Psoas muscle (tissue), 8 donors: ENCODE data around the gene DNASE1L3. TPM values are rescaled to one million over a fixed set of nuclear protein-coding genes. Genes with fewer than 3 reads are reported as not detected.

Experiments
- ATAC-seq, 4 donors: fragments of 200-7000 bp; cut with Tn5 transposase; one replicate each; pipeline ENCODE4 v1.9.1; 2020; ENCODE audit warnings: moderate library complexity in 3 of 4, mild to moderate bottlenecking in 2 of 4
- DNase-seq, 2 donors: peaks; one replicate each; pipeline ENCODE4 v3.0.0-alpha.2; 2020
- H3K27ac ChIP-seq: fragments of 200-600 bp; one replicate; pipeline ENCODE4 v1.8.0; 2022
- H3K27me3 ChIP-seq, 3 donors: fragments of 200-600 bp in 1 of 3; one replicate each; pipeline versions ENCODE4 v1.6.1 to v1.8.0; 2013 to 2022; ENCODE audit warnings: low read length in 2 of 3, mild to moderate bottlenecking in 2 of 3, moderate library complexity in 1 of 3; ENCODE audit not compliant: insufficient read depth in 3 of 3
- H3K36me3 ChIP-seq, 2 donors: fragments of 200-600 bp in 1 of 2; one replicate each; pipeline versions ENCODE4 v1.6.1 to v1.8.0; 2013 to 2022; ENCODE audit warnings: low read depth in 1 of 2, mild to moderate bottlenecking in 1 of 2, moderate library complexity in 1 of 2; ENCODE audit not compliant: insufficient read depth in 1 of 2
- H3K4me1 ChIP-seq: fragments of 200-600 bp; one replicate; pipeline ENCODE4 v1.8.0; 2022
- H3K4me3 ChIP-seq: fragments of 200-600 bp; one replicate; pipeline ENCODE4 v1.8.0; 2022; ENCODE audit warnings: mild to moderate bottlenecking
- H3K9me3 ChIP-seq: fragments of 200-600 bp; one replicate; pipeline ENCODE4 v1.8.0; 2022
- WGBS, 3 donors: extraction: QIAGEN DNeasy Blood & Tissue Kit; methylation state at CpG; one replicate each; pipeline versions ENCODE4 v1.1.6 to v1.1.7; 2013; 5-methylcytosine and 5-hydroxymethylcytosine counted together
- intact Hi-C, 2 donors: fragments of 100-400 bp; cut with DNase I; formaldehyde crosslinking; loops; one replicate each; pipeline versions ENCODE4 v1.11.0 to v1.14.2; 2022
- polyA plus RNA-seq, 3 donors: library from polyadenylated mRNA; stranded (reverse); fragments of 200-250 nt; gene quantifications; one replicate each; pipeline ENCODE4 v1.2.3, GENCODE V29; 2013
- total RNA-seq, 4 donors: library from RNA; stranded (reverse); fragmentation: NEBNext Ultra II Directional in 2 of 4; extraction: Animal tissue kit (Norgen Biotek cat#: 25700) in 2 of 4; gene quantifications; one replicate each; pipeline versions ENCODE4 v1.2.1 to v1.2.4, GENCODE V29; 2021 to 2023
- TF ChIP-seq, protein P1 (sequence below): fragments of 200-600 bp; IDR thresholded peaks from one replicate; pipeline ENCODE4 v1.8.0; 2022; ENCODE audit warnings: antibody characterized with exemption
- donor health status: healthy with polysubstance abuse.
- donor health status: DM: no; HTN: no; CAD: no; lungs with moderate emphysema.
- donor health status: Bipolar disorder and iron deficiency.
- donor health status: healthy.
- donor health status: DM: yes; HTN: yes; CAD: no.
- donor health status: DM: no; HTN: no; CAD: no.
- donor health status: DM: no; HTN: no; CAD: no.
- donor health status: DM: yes; HTN: yes; CAD: no.

DNASE1L3 gene
- total and polyA plus RNA-seq, 7 donors: 0.18 to 1.4 (median 0.73) TPM

DNA sequence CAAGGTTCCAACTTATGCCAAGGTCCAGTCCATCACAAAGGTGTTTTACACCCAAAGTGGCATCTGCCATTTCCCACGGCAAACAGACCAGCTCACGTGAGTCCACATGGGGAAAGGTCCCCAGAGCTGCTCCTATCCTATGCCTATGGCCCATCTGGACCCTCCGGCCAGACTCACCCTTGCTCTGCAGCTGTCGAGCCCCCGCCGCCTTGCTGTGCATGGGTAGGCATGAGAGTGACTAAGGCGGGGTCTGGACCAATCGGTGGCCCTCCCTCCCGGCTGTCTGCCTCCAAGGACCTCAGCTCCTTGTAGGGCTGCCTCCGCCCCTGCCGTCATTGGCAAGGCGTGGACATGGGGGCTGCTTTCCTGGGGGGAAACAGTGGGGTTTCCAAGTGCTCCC is 26.9 kb downstream of the DNASE1L3 start:
- ATAC-seq (no peak), DNase-seq (no peak)
- intact Hi-C loops: loop anchor here in 1 of 2 donors (5.0 to 10.0 kb wide), 2 partner anchors 33 to 231 kb away; no protein-coding TSS in a partner anchor
- no peaks in the 10 kb centered on the region for H3K27me3 ChIP-seq
- no peaks in the 10 kb centered on the region for H3K4me1 ChIP-seq
- no peak overlapping the region for H3K4me3 ChIP-seq
- H3K9me3 ChIP-seq: no peaks in the 10 kb centered on the region
- no peaks in the 10 kb centered on the region for H3K36me3 ChIP-seq
- WGBS, 3 donors: 67 to 76% (median 76%) methylated on average over 12 of the region's 12 CpGs
- TF ChIP-seq, protein P1, sequence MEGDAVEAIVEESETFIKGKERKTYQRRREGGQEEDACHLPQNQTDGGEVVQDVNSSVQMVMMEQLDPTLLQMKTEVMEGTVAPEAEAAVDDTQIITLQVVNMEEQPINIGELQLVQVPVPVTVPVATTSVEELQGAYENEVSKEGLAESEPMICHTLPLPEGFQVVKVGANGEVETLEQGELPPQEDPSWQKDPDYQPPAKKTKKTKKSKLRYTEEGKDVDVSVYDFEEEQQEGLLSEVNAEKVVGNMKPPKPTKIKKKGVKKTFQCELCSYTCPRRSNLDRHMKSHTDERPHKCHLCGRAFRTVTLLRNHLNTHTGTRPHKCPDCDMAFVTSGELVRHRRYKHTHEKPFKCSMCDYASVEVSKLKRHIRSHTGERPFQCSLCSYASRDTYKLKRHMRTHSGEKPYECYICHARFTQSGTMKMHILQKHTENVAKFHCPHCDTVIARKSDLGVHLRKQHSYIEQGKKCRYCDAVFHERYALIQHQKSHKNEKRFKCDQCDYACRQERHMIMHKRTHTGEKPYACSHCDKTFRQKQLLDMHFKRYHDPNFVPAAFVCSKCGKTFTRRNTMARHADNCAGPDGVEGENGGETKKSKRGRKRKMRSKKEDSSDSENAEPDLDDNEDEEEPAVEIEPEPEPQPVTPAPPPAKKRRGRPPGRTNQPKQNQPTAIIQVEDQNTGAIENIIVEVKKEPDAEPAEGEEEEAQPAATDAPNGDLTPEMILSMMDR: no peak
- no peak overlapping the region for H3K27ac ChIP-seq

DNA sequence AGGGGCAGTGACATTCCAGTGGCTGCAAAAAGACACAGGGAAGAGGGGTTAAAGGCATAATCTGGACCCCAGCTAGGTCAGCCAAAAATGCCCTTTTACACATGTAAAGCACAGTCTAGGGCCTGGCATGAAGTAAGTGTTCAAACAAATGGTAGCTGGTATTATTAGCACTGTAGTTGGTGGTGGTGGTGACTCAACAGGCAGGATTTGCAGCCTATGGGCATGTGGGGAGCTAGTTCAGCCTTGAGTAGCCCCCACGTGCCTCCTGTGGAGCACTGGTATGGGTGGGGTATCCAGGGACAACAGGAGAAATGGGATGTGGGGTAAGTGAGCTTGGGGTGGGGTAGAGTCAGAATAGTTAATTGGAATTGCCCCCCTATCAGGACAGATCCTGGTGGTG is 27.6 kb downstream of the DNASE1L3 start:
- TF ChIP-seq, protein P1: no peak
- no peak overlapping the region for H3K27ac ChIP-seq
- 80 to 92% (median 84%) methylated on average over 1 of the region's 1 CpG for WGBS, 3 donors
- ATAC-seq: no peak
- H3K36me3 ChIP-seq: no peaks in the 10 kb centered on the region
- no peaks in the 10 kb centered on the region for H3K9me3 ChIP-seq
- intact Hi-C loops: loop anchor here in 1 of 2 donors (5.0 to 10.0 kb wide), 2 partner anchors 34 to 232 kb away; no protein-coding TSS in a partner anchor
- no peak for DNase-seq
- no peak overlapping the region for H3K4me3 ChIP-seq
- H3K4me1 ChIP-seq: no peaks in the 10 kb centered on the region
- H3K27me3 ChIP-seq: no peaks in the 10 kb centered on the region

DNA sequence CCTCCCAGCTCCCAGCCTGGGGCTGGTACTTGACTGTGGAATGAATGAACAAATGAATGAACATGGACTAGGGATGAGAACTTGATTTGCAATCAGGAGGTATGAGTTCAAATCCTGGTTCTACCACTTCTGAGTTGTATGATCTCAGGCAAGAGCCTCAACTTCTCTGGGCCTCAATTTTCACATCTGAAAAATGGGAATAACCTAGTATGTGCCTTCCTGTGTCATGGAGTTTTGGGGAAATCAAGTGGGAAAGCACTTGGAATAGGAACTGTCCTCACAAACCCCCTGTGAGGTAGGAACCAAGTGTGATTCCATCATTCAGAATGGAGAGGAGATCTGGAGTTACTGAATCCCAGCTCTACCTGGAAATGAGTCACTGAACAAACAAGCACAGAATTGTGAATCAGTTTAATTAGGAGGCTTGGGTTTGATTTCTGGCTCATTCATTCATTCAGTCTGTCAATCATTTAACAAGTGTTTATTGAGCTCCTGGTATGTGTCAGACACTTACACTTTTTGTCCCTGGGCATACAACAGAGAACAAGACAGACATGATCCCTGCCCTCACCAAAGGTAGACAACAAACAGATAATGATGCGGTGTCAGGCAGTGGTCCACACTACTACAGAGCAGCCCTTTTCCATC is 29.7 kb downstream of the DNASE1L3 start:
- DNase-seq: no peak
- intact Hi-C loops: loop anchor here in 1 of 2 donors (5.0 to 10.0 kb wide), 2 partner anchors 36 to 234 kb away; no protein-coding TSS in a partner anchor
- H3K27ac ChIP-seq: no peak overlapping the region
- H3K27me3 ChIP-seq: no peaks in the 10 kb centered on the region
- no peaks in the 10 kb centered on the region for H3K36me3 ChIP-seq
- no peak overlapping the region for H3K4me3 ChIP-seq
- no peaks in the 10 kb centered on the region for H3K9me3 ChIP-seq
- TF ChIP-seq, protein P1: no peak
- 93 to 95% (median 94%) methylated on average over 1 of the region's 1 CpG for WGBS, 3 donors
- ATAC-seq: no peak
- peaks cover 3% of the 10 kb centered on the region for H3K4me1 ChIP-seq

DNA sequence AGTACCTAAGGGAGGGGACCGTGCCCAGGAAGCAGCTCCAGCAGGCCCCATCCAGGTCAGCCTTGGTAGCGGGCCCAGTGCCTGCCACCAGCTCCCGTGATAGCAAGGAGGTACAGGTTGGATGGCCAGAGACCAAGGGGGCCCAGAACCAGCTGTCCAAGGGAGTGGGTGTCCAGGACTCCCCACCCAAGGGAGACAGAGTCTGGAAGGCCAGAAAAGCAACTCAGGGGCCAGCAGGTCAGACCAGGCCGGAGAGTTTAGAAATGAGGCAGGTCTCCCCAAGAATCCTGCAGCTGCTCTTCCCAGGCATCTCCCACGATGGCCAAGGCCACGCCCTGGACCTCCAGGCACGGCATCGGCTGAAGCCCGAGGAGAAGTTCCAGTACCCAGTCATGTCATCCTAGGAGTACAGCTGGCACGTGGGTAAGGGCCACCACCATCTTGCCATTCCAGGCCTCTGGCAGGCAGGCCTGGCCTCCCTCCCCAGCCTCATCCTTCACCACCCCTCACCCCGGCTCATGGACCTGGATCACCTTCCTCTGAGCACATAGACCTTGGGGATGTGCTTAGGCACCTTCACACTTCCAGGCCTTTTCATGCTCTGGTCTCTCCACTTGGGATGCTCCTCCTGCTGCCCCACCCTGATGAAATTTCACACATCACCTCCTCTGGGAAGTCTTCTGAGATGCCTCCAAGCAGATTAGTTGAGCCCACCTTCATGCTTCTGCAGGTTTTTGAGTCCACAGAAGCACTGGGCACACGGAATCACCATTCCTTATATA is 30.5 kb downstream of the DNASE1L3 start:
- peaks cover 3% of the 10 kb centered on the region for H3K4me1 ChIP-seq
- WGBS, 3 donors: 56 to 65% (median 63%) methylated on average over 12 of the region's 12 CpGs
- ATAC-seq (no peak), DNase-seq (no peak)
- H3K27me3 ChIP-seq: no peaks in the 10 kb centered on the region
- H3K36me3 ChIP-seq: no peaks in the 10 kb centered on the region
- H3K4me3 ChIP-seq: no peak overlapping the region
- TF ChIP-seq, protein P1: no peak
- H3K9me3 ChIP-seq: no peaks in the 10 kb centered on the region
- intact Hi-C loops: loop anchor here in 1 of 2 donors (5.0 to 10.0 kb wide), 2 partner anchors 37 to 235 kb away; no protein-coding TSS in a partner anchor
- no peak overlapping the region for H3K27ac ChIP-seq
